ENCODE results near the gene GPR179. TPM values are rescaled to one million over a fixed set of nuclear protein-coding genes. Genes with fewer than 3 reads are reported as not detected.

GPR179 gene
- polyA plus RNA-seq, 2 of the 4 experiments (the other 2 are of a cell fraction): 0.04 to 0.08 TPM

DNA sequence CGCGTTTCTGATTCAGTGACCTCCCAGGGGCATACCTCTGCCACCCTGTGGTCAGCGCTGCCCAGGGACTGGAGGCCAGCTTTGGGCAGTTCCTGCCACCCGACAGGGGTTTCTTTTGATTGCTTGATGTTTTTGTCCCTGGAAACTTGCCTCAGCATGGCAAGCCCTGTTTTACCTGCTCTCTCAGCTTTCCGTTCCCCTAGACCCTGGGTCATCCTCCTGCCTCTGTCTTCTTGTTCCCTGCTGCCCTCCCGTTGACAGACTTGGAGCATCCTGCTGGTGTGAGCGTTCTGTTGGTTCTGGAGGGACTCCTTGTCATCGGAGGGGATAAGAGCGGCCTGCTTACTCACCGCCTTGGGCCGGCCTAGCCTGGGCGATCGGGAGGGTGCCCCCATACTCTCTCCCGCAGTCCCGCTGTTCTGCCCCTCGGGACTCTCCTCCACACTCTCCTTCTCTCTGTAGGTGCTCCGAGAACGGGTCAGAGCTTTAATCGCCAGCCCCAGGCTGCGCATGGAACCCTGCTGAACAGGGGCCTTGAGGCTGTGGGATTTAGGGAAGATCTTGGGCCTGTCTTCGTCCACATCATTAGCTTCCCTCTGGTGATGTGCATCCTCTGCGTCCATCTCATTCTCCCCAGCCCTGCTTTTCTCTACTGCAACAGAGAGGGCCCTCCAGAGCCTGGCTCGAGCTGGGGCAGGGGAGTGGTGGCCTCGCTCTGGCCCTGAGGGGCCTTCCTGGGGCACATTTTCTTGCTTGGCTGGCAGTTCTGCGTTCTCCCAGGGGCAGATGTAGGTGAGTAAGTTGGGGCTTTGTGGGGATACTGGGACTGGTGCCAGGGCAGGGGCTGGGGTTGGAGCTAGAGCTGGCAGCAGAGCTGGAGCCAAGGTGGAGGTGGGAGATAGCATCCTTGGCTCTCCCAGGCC is 13.7 kb downstream of the GPR179 start (continued):
- TF ChIP-seq PHF8 (IDR thresholded peaks at IDR 0.05; ENCODE audit: borderline replicate concordance, low read depth) (no peak), ZNF302 (CRISPR knock-in tag; IDR thresholded peaks at IDR 0.05) (no peak)

DNA sequence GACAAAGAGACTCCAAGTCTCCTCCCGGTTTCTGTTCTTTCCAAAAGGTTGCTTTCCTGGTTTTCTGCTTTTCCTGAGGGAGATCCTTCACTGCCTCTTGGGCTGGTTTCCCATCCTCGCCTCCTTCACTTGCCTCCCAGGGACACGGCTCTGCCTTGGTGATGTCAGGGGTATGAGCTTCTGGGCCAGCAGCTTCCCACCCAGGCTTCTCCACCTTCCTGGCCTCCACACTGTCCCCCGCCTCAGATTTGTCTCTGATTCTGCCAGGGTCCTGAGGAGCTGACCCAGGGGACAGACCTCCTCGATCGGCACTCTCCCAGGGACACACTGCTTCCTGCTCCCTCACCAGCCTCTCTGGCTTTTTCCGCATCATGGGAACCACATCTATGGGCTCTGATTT is 14.5 kb downstream of the GPR179 start:
- Histone ChIP-seq H3K27ac (no peak overlapping the region), H3K4me1 (0 out of 3 replicates have a peak, but pooled peaks cover 3% of the 10 kb centered on the region), H3K9me3 (no peaks in the 10 kb centered on the region), H3K4me2 (no peak overlapping the region), H3K4me3 (no peak overlapping the region)
- POLR2A ChIA-PET: no interaction called here
- TF ChIP-seq FOSB (CRISPR knock-in tag; IDR thresholded peaks at IDR 0.05) (no peak), EHF (CRISPR knock-in tag; IDR thresholded peaks at IDR 0.05) (no peak), TFCP2L1 (CRISPR knock-in tag; IDR thresholded peaks at IDR 0.05) (no peak), ESRRA (IDR thresholded peaks at IDR 0.05; ENCODE audit: borderline replicate concordance, low read length) (no peak), BHLHE40 (IDR thresholded peaks at IDR 0.05; ENCODE audit: low read depth, low read length) (no peak), MYC (IDR thresholded peaks at IDR 0.05; ENCODE audit: borderline replicate concordance, low read length) (no peak), EHMT2 (IDR thresholded peaks at IDR 0.05; ENCODE audit: low read depth) (no peak), TP53 (CRISPR knock-in tag; IDR thresholded peaks at IDR 0.05) (no peak), PHF8 (IDR thresholded peaks at IDR 0.05; ENCODE audit: borderline replicate concordance, low read depth) (no peak), GATA3 (IDR thresholded peaks at IDR 0.05; ENCODE audit: borderline replicate concordance) (no peak), MAZ (IDR thresholded peaks at IDR 0.05; ENCODE audit: borderline replicate concordance, low read depth, low read length) (no peak), NFE2L2 (conservative IDR thresholded peaks at IDR 0.05; ENCODE audit: low read length) (no peak), CBX8 (IDR thresholded peaks at IDR 0.05) (no peak)
- TF ChIP-seq, protein P1, sequence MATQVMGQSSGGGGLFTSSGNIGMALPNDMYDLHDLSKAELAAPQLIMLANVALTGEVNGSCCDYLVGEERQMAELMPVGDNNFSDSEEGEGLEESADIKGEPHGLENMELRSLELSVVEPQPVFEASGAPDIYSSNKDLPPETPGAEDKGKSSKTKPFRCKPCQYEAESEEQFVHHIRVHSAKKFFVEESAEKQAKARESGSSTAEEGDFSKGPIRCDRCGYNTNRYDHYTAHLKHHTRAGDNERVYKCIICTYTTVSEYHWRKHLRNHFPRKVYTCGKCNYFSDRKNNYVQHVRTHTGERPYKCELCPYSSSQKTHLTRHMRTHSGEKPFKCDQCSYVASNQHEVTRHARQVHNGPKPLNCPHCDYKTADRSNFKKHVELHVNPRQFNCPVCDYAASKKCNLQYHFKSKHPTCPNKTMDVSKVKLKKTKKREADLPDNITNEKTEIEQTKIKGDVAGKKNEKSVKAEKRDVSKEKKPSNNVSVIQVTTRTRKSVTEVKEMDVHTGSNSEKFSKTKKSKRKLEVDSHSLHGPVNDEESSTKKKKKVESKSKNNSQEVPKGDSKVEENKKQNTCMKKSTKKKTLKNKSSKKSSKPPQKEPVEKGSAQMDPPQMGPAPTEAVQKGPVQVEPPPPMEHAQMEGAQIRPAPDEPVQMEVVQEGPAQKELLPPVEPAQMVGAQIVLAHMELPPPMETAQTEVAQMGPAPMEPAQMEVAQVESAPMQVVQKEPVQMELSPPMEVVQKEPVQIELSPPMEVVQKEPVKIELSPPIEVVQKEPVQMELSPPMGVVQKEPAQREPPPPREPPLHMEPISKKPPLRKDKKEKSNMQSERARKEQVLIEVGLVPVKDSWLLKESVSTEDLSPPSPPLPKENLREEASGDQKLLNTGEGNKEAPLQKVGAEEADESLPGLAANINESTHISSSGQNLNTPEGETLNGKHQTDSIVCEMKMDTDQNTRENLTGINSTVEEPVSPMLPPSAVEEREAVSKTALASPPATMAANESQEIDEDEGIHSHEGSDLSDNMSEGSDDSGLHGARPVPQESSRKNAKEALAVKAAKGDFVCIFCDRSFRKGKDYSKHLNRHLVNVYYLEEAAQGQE (IDR thresholded peaks at IDR 0.05): no peak
- TF ChIP-seq, protein P2, sequence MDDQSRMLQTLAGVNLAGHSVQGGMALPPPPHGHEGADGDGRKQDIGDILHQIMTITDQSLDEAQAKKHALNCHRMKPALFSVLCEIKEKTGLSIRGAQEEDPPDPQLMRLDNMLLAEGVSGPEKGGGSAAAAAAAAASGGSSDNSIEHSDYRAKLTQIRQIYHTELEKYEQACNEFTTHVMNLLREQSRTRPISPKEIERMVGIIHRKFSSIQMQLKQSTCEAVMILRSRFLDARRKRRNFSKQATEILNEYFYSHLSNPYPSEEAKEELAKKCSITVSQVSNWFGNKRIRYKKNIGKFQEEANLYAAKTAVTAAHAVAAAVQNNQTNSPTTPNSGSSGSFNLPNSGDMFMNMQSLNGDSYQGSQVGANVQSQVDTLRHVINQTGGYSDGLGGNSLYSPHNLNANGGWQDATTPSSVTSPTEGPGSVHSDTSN (IDR thresholded peaks at IDR 0.05): no peak
- TF ChIP-seq, protein P3, sequence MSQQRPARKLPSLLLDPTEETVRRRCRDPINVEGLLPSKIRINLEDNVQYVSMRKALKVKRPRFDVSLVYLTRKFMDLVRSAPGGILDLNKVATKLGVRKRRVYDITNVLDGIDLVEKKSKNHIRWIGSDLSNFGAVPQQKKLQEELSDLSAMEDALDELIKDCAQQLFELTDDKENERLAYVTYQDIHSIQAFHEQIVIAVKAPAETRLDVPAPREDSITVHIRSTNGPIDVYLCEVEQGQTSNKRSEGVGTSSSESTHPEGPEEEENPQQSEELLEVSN (IDR thresholded peaks at IDR 0.05; ENCODE audit: borderline replicate concordance, low read depth): no peak
- TF ChIP-seq, protein P4, sequence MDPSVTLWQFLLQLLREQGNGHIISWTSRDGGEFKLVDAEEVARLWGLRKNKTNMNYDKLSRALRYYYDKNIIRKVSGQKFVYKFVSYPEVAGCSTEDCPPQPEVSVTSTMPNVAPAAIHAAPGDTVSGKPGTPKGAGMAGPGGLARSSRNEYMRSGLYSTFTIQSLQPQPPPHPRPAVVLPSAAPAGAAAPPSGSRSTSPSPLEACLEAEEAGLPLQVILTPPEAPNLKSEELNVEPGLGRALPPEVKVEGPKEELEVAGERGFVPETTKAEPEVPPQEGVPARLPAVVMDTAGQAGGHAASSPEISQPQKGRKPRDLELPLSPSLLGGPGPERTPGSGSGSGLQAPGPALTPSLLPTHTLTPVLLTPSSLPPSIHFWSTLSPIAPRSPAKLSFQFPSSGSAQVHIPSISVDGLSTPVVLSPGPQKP (IDR thresholded peaks at IDR 0.05; ENCODE audit: low read depth, low read length): no peak
- TF ChIP-seq, protein P5, sequence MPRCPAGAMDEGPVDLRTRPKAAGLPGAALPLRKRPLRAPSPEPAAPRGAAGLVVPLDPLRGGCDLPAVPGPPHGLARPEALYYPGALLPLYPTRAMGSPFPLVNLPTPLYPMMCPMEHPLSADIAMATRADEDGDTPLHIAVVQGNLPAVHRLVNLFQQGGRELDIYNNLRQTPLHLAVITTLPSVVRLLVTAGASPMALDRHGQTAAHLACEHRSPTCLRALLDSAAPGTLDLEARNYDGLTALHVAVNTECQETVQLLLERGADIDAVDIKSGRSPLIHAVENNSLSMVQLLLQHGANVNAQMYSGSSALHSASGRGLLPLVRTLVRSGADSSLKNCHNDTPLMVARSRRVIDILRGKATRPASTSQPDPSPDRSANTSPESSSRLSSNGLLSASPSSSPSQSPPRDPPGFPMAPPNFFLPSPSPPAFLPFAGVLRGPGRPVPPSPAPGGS (IDR thresholded peaks at IDR 0.05): no peak
- no peak for FAIRE-seq
- CTCF ChIA-PET: interaction anchor here (1.0 to 30.7 kb wide), 4 partner anchors 14 to 338 kb away, joined by 3 to 675 read pairs (median 4); partner anchors contain the start of genes GPR179 and SOCS7
- DNase-seq (ENCODE audit: low read depth in 1 of 2, low spot score in 1 of 2): no peak
- ATAC-seq: no peak
- WGBS (ENCODE audit: missing lambda C conversion rate): 88% methylated on average over 7 of the region's 7 CpGs
